Thyroid gland (tissue), 4 donors: ENCODE measurements around the gene HRH3. TPM values are rescaled to one million over a fixed set of nuclear protein-coding genes. Genes with fewer than 3 reads are reported as not detected.

Experiments used
- DNase-seq, 2 donors: peaks; one replicate each; pipeline ENCODE4 v3.0.0-alpha.2; 2019
- H3K27ac ChIP-seq, 3 donors: fragments of 200-600 bp; sonication (generic); 1 replicate in 2 of 3; 2 replicates in 1 of 3; pipeline ENCODE4 v1.5.1; 2016 to 2019; ENCODE audit warnings: mild to moderate bottlenecking in 1 of 3, moderate library complexity in 1 of 3
- H3K27me3 ChIP-seq: fragments of 200-600 bp; sonication (generic); one replicate; pipeline ENCODE4 v1.5.1; 2019
- H3K36me3 ChIP-seq, 2 donors: fragments of 200-600 bp; sonication (generic); one replicate each; pipeline ENCODE4 v1.5.1; 2016 to 2019
- H3K4me1 ChIP-seq, 2 donors: fragments of 200-600 bp; sonication (generic); one replicate each; pipeline ENCODE4 v1.5.1; 2017 to 2019
- H3K4me3 ChIP-seq, 3 donors: fragments of 200-600 bp; sonication (generic); replicated peaks in 1 of 3; 1 replicate in 2 of 3; 2 replicates in 1 of 3; pipeline ENCODE4 v1.5.1; 2016; ENCODE audit warnings: mild to moderate bottlenecking in 1 of 3
- H3K9me3 ChIP-seq: fragments of 200-600 bp; sonication (generic); one replicate; pipeline ENCODE4 v1.5.1; 2017
- CTCF ChIP-seq, 6 experiments: fragments of 200-600 bp in 3 of 6; fragments of 450-650 bp in 3 of 6; sonication (generic) in 3 of 6; IDR thresholded peaks; one replicate each; pipeline ENCODE4 v1.5.1; 2016 to 2019; ENCODE audit warnings: antibody characterized with exemption in 6 of 6, mild to moderate bottlenecking in 2 of 6, inconsistent platforms in 1 of 6, moderate library complexity in 1 of 6
- POLR2A ChIP-seq, 2 donors: fragments of 450-650 bp; IDR thresholded peaks; one replicate each; pipeline ENCODE4 v1.6.1; 2017; ENCODE audit warnings: antibody characterized with exemption in 2 of 2, mild to moderate bottlenecking in 2 of 2, moderate library complexity in 1 of 2
- WGBS, 2 donors: methylation state at CpG; one replicate each; pipeline ENCODE4 v1.1.5; 2017; 5-methylcytosine and 5-hydroxymethylcytosine counted together
- intact Hi-C: fragments of 100-400 bp; cut with DNase I; formaldehyde crosslinking; loops from one replicate; pipeline ENCODE4 v1.15.1; 2023
- total RNA-seq, 4 donors: library from RNA; depleted of rRNA; stranded (reverse); fragments of >200 nt; gene quantifications; one replicate each; pipeline ENCODE4 v1.2.3, GENCODE V29; 2016

HRH3 gene
- total RNA-seq = not detected

- Histone ChIP-seq H3K9me3 (no peaks in the 10 kb centered on the region), H3K4me3 (no peak within 1 kb of the TSS), H3K27me3 (peaks cover 8% of the 10 kb centered on the region), H3K4me1 (peaks cover 5 to 13% of the 10 kb centered on the region in 2 donors), H3K27ac (no peak within 1 kb of the TSS), H3K36me3 (no peaks in the 10 kb centered on the region)
- DNase-seq = peak; percentile 45 to 58
- TF ChIP-seq CTCF (IDR thresholded peaks at IDR 0.05) (no peak), POLR2A (IDR thresholded peaks at IDR 0.05) (no peak)
- WGBS, 2 donors = 0% methylated on average over 2 to 11 of the region's 84 CpGs
- intact Hi-C loops = no loop called here
Observed at GRCh38 chr20:62219992-62220665, at the start of gene HRH3. Gene HRH3 (minus strand): TSS chr20:62220278. CDS start chr20:62219970, 308 bp downstream.

GRCh38 chr20:62269871-62270270 is 49.8 kb upstream of the HRH3 start:
- peaks cover 26 to 29% of the 10 kb centered on the region in 2 donors for H3K36me3 ChIP-seq

DNA sequence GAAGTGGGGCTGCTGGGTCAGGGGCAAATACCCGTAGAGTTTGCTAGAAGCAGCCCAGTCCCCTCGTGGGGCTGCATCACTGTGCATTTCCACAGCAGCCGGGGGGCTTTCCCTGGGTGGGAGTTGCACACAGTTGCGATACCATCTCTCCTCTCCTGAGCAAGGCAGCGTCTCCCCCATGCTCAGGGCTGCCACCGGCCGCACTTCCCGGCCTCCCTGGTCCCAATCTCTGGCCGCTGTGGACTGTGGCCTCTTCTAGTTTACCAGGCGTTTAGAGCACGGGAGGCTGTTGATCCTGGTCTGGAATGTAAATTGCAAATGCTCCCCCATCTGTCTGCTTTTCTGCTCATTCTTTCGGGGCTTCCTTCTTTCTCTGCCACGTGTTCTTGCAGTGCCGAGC is 49.3 kb upstream of the HRH3 start:
- peaks cover 4 to 5% of the 10 kb centered on the region in 2 donors for H3K4me1 ChIP-seq
- H3K36me3 ChIP-seq = peaks cover 31 to 33% of the 10 kb centered on the region in 2 donors
- 93 to 94% methylated on average over 14 of the region's 14 CpGs for WGBS, 2 donors
- no peak overlapping the region for H3K4me3 ChIP-seq
- TF ChIP-seq POLR2A (IDR thresholded peaks at IDR 0.05) (no peak), CTCF (IDR thresholded peaks at IDR 0.05) (no peak)
- no peaks in the 10 kb centered on the region for H3K9me3 ChIP-seq
- H3K27ac ChIP-seq = no peak overlapping the region
- intact Hi-C loops = no loop called here
- H3K27me3 ChIP-seq = no peaks in the 10 kb centered on the region
- no peak for DNase-seq

More at GRCh38 chr20:62269871-62270270, 49.8 kb upstream of the HRH3 start:
- intact Hi-C loops = no loop called here
- Histone ChIP-seq H3K4me3 (no peak overlapping the region), H3K4me1 (peaks cover 5 to 9% of the 10 kb centered on the region in 2 donors), H3K27ac (no peak overlapping the region), H3K27me3 (no peaks in the 10 kb centered on the region), H3K9me3 (no peaks in the 10 kb centered on the region)
- TF ChIP-seq POLR2A (IDR thresholded peaks at IDR 0.05) (no peak), CTCF (IDR thresholded peaks at IDR 0.05) (no peak)
- WGBS, 2 donors = 93 to 97% methylated on average over 16 to 17 of the region's 17 CpGs
- DNase-seq = no peak

DNA sequence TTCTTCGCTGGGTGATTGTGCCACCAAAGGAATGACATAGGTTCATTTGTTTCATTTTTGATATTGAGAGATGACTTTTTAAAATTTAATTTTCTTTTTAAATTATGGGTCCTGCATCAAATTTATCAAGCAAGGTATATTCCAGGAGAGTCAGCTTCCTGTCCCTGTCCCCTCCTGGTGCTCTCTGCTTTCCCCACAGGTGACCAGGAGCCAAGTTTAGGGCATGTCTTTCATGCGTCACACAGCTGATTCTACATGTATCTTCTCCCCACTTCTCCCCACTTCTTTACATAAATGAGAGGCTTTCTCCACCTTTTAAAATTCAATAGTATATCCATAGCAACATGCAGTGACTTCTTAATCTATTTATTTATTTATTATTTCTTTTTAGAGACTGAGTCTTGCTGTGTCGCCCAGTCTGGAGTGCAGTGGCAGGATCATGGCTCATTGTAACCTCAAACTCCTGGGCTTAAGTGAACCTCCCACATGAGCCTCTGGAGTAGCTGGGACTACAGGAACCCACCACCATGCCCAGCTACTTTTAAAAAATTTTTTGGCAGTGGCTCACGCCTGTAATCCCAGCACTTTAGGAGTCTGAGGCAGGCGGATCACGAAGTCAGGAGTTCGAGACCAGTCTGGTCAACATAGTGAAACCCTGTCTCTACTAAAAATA is 48.3 kb upstream of the HRH3 start:
- H3K4me1 ChIP-seq = no peaks in the 10 kb centered on the region
- 85% methylated on average over 7 of the region's 7 CpGs for WGBS, 2 donors
- H3K9me3 ChIP-seq = no peaks in the 10 kb centered on the region
- intact Hi-C loops = no loop called here
- H3K36me3 ChIP-seq = peaks cover 31 to 33% of the 10 kb centered on the region in 2 donors
- H3K27me3 ChIP-seq = no peaks in the 10 kb centered on the region
- no peak overlapping the region for H3K4me3 ChIP-seq
- no peak for TF ChIP-seq CTCF (IDR thresholded peaks at IDR 0.05)
- TF ChIP-seq POLR2A (IDR thresholded peaks at IDR 0.05) = no peak
- H3K27ac ChIP-seq = no peak overlapping the region
- DNase-seq = no peak

DNA sequence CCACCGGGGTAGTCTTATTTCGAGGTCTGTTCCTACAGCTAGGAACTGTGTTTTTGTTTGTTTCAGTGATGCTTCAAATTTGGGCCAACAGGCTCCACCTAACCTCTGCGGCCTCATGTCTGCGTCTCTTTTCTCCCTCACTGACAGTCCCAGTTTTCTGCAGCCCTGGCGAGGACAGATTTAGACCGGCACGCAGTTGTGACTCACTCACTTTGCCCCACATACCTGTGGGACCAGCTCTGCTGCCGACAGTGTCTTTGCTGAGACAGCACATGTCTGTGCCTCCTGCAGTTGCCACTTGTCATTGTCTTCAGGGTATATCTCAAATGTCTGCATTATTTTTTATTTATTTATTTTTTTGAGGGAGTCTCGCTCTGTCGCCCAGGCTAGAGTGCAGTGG is 47.5 kb upstream of the HRH3 start:
- intact Hi-C loops = no loop called here
- Histone ChIP-seq H3K4me3 (no peak overlapping the region), H3K27ac (no peak overlapping the region), H3K9me3 (no peaks in the 10 kb centered on the region), H3K36me3 (peaks cover 25 to 29% of the 10 kb centered on the region in 2 donors), H3K4me1 (no peaks in the 10 kb centered on the region), H3K27me3 (no peaks in the 10 kb centered on the region)
- WGBS, 2 donors = 88 to 93% methylated on average over 10 of the region's 10 CpGs
- DNase-seq = no peak
- no peak for TF ChIP-seq CTCF (IDR thresholded peaks at IDR 0.05)
- TF ChIP-seq POLR2A (IDR thresholded peaks at IDR 0.05) = no peak
